Measurements from ENCODE around the gene RPS16. TPM values are rescaled to one million over a fixed set of nuclear protein-coding genes. Genes with fewer than 3 reads are reported as not detected.
A peak's percentile ranks its signal among the peaks of the same experiment; 100 is the strongest.

RPS16 gene
- total RNA-seq, 4 donors from 2014 or later, result 1,066 to 1,636 (median 1,467) TPM

- ATAC-seq (no peak), DNase-seq (no peak)
- in situ Hi-C loops (cut with MboI; ENCODE audit: low sequenced_read_pairs in 4 of 4), result loop anchor here in 2 of 4 donors (5.0 to 25.0 kb wide), 3 partner anchors 98 to 403 kb away; partner anchors contain the start of genes DYRK1B (in 2 of the 2), EID2B (in 2 of the 2), FBL (in 2 of the 2) and EID2 (in 1 of the 2)
- H3K9me3 ChIP-seq, result no peaks in the 10 kb centered on the region
- no peak for TF ChIP-seq POLR2A (IDR thresholded peaks at IDR 0.05)
- TF ChIP-seq, protein P1, sequence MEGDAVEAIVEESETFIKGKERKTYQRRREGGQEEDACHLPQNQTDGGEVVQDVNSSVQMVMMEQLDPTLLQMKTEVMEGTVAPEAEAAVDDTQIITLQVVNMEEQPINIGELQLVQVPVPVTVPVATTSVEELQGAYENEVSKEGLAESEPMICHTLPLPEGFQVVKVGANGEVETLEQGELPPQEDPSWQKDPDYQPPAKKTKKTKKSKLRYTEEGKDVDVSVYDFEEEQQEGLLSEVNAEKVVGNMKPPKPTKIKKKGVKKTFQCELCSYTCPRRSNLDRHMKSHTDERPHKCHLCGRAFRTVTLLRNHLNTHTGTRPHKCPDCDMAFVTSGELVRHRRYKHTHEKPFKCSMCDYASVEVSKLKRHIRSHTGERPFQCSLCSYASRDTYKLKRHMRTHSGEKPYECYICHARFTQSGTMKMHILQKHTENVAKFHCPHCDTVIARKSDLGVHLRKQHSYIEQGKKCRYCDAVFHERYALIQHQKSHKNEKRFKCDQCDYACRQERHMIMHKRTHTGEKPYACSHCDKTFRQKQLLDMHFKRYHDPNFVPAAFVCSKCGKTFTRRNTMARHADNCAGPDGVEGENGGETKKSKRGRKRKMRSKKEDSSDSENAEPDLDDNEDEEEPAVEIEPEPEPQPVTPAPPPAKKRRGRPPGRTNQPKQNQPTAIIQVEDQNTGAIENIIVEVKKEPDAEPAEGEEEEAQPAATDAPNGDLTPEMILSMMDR (IDR thresholded peaks at IDR 0.05 in 4 of 5, conservative IDR thresholded peaks at IDR 0.05 in 1 of 5), result no peak
- H3K27ac ChIP-seq, result peak overlapping the region; percentile 86 to 95 (median 90)
- peak overlapping the region; percentile 77 to 99 (median 91) for H3K4me3 ChIP-seq
- no peaks in the 10 kb centered on the region for H3K27me3 ChIP-seq
- peaks cover 22 to 26% of the 10 kb centered on the region in 2 donors for H3K4me1 ChIP-seq
- peaks cover 4 to 32% of the 10 kb centered on the region in 2 donors for H3K36me3 ChIP-seq
- intact Hi-C loops (cut with DNase I; ENCODE audit: low total_unique reads), result loop anchor here (2.0 to 5.0 kb wide), 2 partner anchors 22 to 42 kb away; partner anchors contain the start of genes MED29, PAF1 and PLEKHG2
Measured at GRCh38 chr19:39434123-39435076, 1.3 kb downstream of the RPS16 start.

- in situ Hi-C loops (cut with MboI; ENCODE audit: low sequenced_read_pairs in 4 of 4), result loop anchor here in 2 of 4 donors (25.0 kb wide), 2 partner anchors 104 to 404 kb away; partner anchors contain the start of genes DYRK1B (in 2 of the 2), FBL (in 2 of the 2), EID2 (in 1 of the 2) and EID2B (in 1 of the 2)
- H3K27me3 ChIP-seq, result no peaks in the 10 kb centered on the region
- peaks cover 27% of the 10 kb centered on the region in 2 donors for H3K4me1 ChIP-seq
- no peak overlapping the region for H3K4me3 ChIP-seq
- intact Hi-C loops (cut with DNase I; ENCODE audit: low total_unique reads), result loop anchor here (2.0 to 5.0 kb wide), 2 partner anchors 21 to 41 kb away; partner anchors contain the start of genes MED29, PAF1 and PLEKHG2
- H3K36me3 ChIP-seq, result peaks cover 4 to 32% of the 10 kb centered on the region in 2 donors
- no peaks in the 10 kb centered on the region for H3K9me3 ChIP-seq
- DNase-seq, result no peak
- H3K27ac ChIP-seq, result peak overlapping the region in 3 of 4 donors; percentile 88 to 95 (median 91)
- ATAC-seq, result no peak
- TF ChIP-seq, protein P1 (IDR thresholded peaks at IDR 0.05 in 4 of 5, conservative IDR thresholded peaks at IDR 0.05 in 1 of 5), result no peak
- TF ChIP-seq POLR2A (IDR thresholded peaks at IDR 0.05), result no peak
Measured at GRCh38 chr19:39433480-39434079, 2.2 kb downstream of the RPS16 start.

GRCh38 chr19:39432677-39433025 lies 3.1 kb downstream of the RPS16 start:
- no peak for DNase-seq
- no peaks in the 10 kb centered on the region for H3K9me3 ChIP-seq
- ATAC-seq, result no peak
- H3K27me3 ChIP-seq, result no peaks in the 10 kb centered on the region
- no peak overlapping the region for H3K4me3 ChIP-seq
- intact Hi-C loops (cut with DNase I; ENCODE audit: low total_unique reads), result loop anchor here (5.0 kb wide), 1 partner anchor 40 kb away; the partner anchor contains the start of genes MED29 and PAF1
- TF ChIP-seq, protein P1 (IDR thresholded peaks at IDR 0.05 in 4 of 5, conservative IDR thresholded peaks at IDR 0.05 in 1 of 5), result no peak
- H3K36me3 ChIP-seq, result peaks cover 4 to 32% of the 10 kb centered on the region in 2 donors
- peaks cover 29 to 32% of the 10 kb centered on the region in 2 donors for H3K4me1 ChIP-seq
- H3K27ac ChIP-seq, result no peak overlapping the region
- in situ Hi-C loops (cut with MboI; ENCODE audit: low sequenced_read_pairs in 4 of 4), result loop anchor here in 2 of 4 donors (25.0 kb wide), 2 partner anchors 105 to 405 kb away; partner anchors contain the start of genes DYRK1B (in 2 of the 2), FBL (in 2 of the 2), EID2 (in 1 of the 2) and EID2B (in 1 of the 2)

Data from gastrocnemius medialis (tissue), 4 donors.